Measurements from ENCODE around the gene LRRK1.

- TF ChIP-seq CTCF (IDR thresholded peaks at IDR 0.05; ENCODE audit: low read depth, low read length, poor library complexity, severe bottlenecking): no peak
- TF ChIP-seq EZH2phosphoT487 (IDR thresholded peaks at IDR 0.05; ENCODE audit: borderline replicate concordance, low read length): no peak
These were observed 112.1 kb downstream of the LRRK1 start for GRCh38 chr15:101031213-101031612.

Data from DOHH2 (cell line).